ENCODE data around the gene STK17B. TPM values are rescaled to one million over a fixed set of nuclear protein-coding genes. Genes with fewer than 3 reads are reported as not detected.

STK17B gene
- total RNA-seq, 4 donors from 2014 or later = 3.6 to 21.1 (median 11.9) TPM

GRCh38 chr2:196182439-196183171 is 11.2 kb upstream of the STK17B start:
- no peaks in the 10 kb centered on the region for H3K27me3 ChIP-seq
- no peaks in the 10 kb centered on the region for H3K36me3 ChIP-seq
- H3K9me3 ChIP-seq = no peaks in the 10 kb centered on the region
- ATAC-seq = no peak
- H3K27ac ChIP-seq = no peak overlapping the region
- WGBS, 2 donors (ENCODE audit: low coverage in 1 of 2) = 59 to 72% methylated on average over 3 of the region's 4 CpGs
- H3K4me3 ChIP-seq = no peak overlapping the region
- TF ChIP-seq EP300 (IDR thresholded peaks at IDR 0.05) (no peak), POLR2A (IDR thresholded peaks at IDR 0.05) (no peak), POLR2AphosphoS5 (IDR thresholded peaks at IDR 0.05) (no peak)
- TF ChIP-seq, protein P1, sequence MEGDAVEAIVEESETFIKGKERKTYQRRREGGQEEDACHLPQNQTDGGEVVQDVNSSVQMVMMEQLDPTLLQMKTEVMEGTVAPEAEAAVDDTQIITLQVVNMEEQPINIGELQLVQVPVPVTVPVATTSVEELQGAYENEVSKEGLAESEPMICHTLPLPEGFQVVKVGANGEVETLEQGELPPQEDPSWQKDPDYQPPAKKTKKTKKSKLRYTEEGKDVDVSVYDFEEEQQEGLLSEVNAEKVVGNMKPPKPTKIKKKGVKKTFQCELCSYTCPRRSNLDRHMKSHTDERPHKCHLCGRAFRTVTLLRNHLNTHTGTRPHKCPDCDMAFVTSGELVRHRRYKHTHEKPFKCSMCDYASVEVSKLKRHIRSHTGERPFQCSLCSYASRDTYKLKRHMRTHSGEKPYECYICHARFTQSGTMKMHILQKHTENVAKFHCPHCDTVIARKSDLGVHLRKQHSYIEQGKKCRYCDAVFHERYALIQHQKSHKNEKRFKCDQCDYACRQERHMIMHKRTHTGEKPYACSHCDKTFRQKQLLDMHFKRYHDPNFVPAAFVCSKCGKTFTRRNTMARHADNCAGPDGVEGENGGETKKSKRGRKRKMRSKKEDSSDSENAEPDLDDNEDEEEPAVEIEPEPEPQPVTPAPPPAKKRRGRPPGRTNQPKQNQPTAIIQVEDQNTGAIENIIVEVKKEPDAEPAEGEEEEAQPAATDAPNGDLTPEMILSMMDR (IDR thresholded peaks at IDR 0.05) = no peak
- no peaks in the 10 kb centered on the region for H3K4me1 ChIP-seq

GRCh38 chr2:196181484-196181883 is 10.1 kb upstream of the STK17B start:
- no peak for ATAC-seq
- no peak overlapping the region for H3K27ac ChIP-seq
- no peaks in the 10 kb centered on the region for H3K9me3 ChIP-seq
- no peak for TF ChIP-seq POLR2AphosphoS5 (IDR thresholded peaks at IDR 0.05)
- TF ChIP-seq, protein P1 (IDR thresholded peaks at IDR 0.05) = no peak
- no peak for TF ChIP-seq POLR2A (IDR thresholded peaks at IDR 0.05)
- TF ChIP-seq EP300 (IDR thresholded peaks at IDR 0.05) = no peak
- no peaks in the 10 kb centered on the region for H3K4me1 ChIP-seq
- no peaks in the 10 kb centered on the region for H3K36me3 ChIP-seq
- 76 to 92% methylated on average over 3 of the region's 3 CpGs for WGBS, 2 donors (ENCODE audit: low coverage in 1 of 2)
- H3K4me3 ChIP-seq = no peak overlapping the region
- H3K27me3 ChIP-seq = no peaks in the 10 kb centered on the region

DNA sequence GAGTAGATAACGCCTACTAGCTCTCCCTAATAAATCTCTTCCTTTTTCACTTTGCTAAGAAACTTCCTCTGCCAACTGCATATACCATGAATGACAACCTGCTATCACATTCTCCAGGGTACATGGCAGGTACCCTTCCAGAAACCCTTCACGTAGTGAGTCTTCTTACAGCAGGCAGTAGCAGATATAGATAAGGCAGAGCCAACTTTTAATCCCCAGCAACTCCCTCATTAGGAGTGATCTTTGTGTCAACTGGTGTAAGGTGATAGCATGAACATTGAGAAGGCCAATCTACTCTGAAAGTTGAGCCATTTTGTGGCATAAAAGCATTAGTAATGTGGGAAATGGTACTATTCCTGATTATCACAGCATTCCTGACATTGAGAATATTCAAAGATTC is 5.7 kb upstream of the STK17B start:
- Histone ChIP-seq H3K36me3 (no peaks in the 10 kb centered on the region), H3K4me1 (peaks cover 0 to 1% (median 0%) of the 10 kb centered on the region in 3 donors), H3K27me3 (no peaks in the 10 kb centered on the region), H3K4me3 (no peak overlapping the region), H3K9me3 (no peaks in the 10 kb centered on the region), H3K27ac (no peak overlapping the region)
- 56 to 80% methylated on average over 1 to 2 of the region's 2 CpGs for WGBS, 2 donors (ENCODE audit: low coverage in 1 of 2)
- TF ChIP-seq EP300 (IDR thresholded peaks at IDR 0.05) (no peak), POLR2A (IDR thresholded peaks at IDR 0.05) (no peak), POLR2AphosphoS5 (IDR thresholded peaks at IDR 0.05) (no peak)
- TF ChIP-seq, protein P1 (IDR thresholded peaks at IDR 0.05) = no peak
- no peak for ATAC-seq

DNA sequence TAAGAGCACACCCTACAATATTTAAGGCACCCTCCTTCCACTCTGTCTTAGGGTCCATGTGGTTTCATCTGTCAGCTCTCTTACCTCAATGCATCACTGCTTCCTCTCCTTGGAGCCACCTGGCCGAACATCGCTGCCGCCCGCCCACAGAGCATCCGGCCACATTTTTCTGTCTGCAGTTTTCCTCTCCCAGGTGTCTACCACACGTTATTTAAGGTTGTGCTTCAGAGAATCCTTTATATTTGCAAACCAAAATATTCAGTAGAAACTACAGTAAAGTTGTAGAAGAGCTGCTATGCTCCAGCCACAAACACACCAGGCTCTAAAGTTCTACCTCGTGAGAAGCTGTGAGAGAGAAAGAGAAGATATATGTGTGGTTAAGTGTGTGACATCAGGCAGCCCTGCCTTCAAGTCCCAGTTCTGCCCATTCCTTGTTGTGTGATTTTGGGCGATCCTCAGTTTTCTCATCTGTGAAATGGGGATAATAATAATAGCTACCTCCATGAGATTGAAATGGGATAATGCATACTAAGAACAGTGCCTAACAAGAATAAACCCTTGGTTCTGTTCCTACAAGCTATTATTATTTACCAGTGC is 4.9 kb upstream of the STK17B start:
- no peak for ATAC-seq

More for the DNA sequence above, 4.9 kb upstream of the STK17B start:
- Histone ChIP-seq H3K27ac (no peak overlapping the region), H3K36me3 (no peaks in the 10 kb centered on the region), H3K27me3 (no peaks in the 10 kb centered on the region), H3K4me3 (no peak overlapping the region), H3K4me1 (peaks cover 0 to 6% (median 0%) of the 10 kb centered on the region in 3 donors), H3K9me3 (no peaks in the 10 kb centered on the region)
- TF ChIP-seq POLR2AphosphoS5 (IDR thresholded peaks at IDR 0.05) = no peak
- TF ChIP-seq EP300 (IDR thresholded peaks at IDR 0.05) = no peak
- TF ChIP-seq POLR2A (IDR thresholded peaks at IDR 0.05) = no peak
- TF ChIP-seq, protein P1 (IDR thresholded peaks at IDR 0.05) = no peak
- 80 to 89% methylated on average over 4 to 8 of the region's 8 CpGs for WGBS, 2 donors (ENCODE audit: low coverage in 1 of 2)

Data from gastroesophageal sphincter (tissue), 4 donors.